ENCODE measurements around the gene SHISAL1. TPM values are rescaled to one million over a fixed set of nuclear protein-coding genes. Genes with fewer than 3 reads are reported as not detected.
"Not testable (repeated sequence)": the region's sequence is repeated elsewhere in the genome, so short reads cannot be mapped to it uniquely, and the experiment has no call there.

Gene SHISAL1
- total and polyA plus RNA-seq, 8 donors: 0.72 to 1.4 (median 0.92) TPM

DNA sequence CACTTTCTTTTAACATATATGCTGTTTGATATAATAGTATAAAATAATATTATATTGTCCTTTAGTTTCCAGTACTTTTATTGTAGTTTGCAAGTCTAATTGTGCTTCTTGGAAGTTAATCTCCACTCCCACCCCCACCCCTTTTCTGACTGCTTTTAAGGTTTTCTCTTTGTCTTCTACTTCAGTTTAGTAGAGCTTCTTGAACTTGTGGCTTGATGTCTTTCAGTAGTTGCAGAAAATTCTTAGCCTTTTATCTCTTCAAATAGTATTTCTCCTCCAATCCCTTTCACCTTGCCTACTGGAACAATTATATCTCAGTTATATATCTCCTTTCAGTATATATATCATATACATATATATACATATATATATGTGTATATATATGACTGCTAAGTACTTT, 75.5 kb downstream of the SHISAL1 start:
- Histone ChIP-seq H3K4me3 (no peak overlapping the region), H3K9me3 (no peaks in the 10 kb centered on the region), H3K36me3 (no peaks in the 10 kb centered on the region), H3K27me3 (peaks cover 0 to 3% of the 10 kb centered on the region in 2 donors), H3K4me1 (no peaks in the 10 kb centered on the region), H3K27ac (no peak overlapping the region)
- intact Hi-C loops (cut with DNase I): no loop called here
- ATAC-seq: no peak
- TF ChIP-seq, protein P1, sequence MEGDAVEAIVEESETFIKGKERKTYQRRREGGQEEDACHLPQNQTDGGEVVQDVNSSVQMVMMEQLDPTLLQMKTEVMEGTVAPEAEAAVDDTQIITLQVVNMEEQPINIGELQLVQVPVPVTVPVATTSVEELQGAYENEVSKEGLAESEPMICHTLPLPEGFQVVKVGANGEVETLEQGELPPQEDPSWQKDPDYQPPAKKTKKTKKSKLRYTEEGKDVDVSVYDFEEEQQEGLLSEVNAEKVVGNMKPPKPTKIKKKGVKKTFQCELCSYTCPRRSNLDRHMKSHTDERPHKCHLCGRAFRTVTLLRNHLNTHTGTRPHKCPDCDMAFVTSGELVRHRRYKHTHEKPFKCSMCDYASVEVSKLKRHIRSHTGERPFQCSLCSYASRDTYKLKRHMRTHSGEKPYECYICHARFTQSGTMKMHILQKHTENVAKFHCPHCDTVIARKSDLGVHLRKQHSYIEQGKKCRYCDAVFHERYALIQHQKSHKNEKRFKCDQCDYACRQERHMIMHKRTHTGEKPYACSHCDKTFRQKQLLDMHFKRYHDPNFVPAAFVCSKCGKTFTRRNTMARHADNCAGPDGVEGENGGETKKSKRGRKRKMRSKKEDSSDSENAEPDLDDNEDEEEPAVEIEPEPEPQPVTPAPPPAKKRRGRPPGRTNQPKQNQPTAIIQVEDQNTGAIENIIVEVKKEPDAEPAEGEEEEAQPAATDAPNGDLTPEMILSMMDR (IDR thresholded peaks at IDR 0.05): no peak
- no peak for DNase-seq

DNA sequence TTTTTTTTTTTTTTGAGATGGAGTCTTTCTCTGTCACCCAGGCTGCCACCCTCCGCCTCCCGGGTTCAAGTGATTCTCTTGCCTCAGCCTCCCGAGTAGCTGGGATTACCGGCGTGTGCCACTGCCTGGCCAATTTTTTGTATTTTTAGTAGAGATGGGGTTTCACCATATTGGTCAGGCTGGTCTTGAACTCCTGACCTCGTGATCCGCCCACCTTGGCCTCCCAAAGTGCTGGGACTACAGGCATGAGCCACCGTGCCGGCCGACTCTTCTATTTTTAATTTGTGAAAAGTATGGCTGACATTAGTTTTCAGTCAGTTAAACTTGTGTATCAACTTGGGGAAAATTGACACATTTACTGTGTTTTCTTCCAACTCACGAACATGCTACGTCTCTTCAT, 78.4 kb downstream of the SHISAL1 start:
- ATAC-seq: not testable (repeated sequence)

DNA sequence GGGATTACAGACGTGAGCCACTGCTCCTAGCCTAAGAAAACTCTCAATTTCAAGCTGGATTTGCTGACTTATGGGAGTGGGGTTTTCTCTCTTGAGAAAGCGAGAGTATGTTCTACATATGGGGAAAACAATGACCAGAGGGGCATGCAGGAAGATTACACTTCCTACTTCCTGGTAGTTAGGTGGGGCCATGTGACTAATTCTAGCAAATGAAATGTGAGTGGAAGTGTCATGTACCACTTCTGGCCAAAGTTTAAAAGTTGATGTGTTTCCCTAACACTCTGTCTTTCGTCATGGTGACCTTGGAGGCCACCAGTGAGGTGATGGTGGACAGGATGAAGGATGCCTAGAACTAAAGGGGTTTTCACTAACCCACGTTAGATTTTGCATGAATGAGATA, 81.5 kb downstream of the SHISAL1 start:
- no peak for ATAC-seq
- H3K9me3 ChIP-seq: peaks cover 0 to 24% of the 10 kb centered on the region in 2 donors
- TF ChIP-seq, protein P1 (IDR thresholded peaks at IDR 0.05): no peak
- H3K27me3 ChIP-seq: no peaks in the 10 kb centered on the region
- H3K27ac ChIP-seq: no peak overlapping the region
- H3K4me3 ChIP-seq: no peak overlapping the region
- intact Hi-C loops (cut with DNase I): no loop called here
- no peak for DNase-seq
- no peaks in the 10 kb centered on the region for H3K4me1 ChIP-seq
- no peaks in the 10 kb centered on the region for H3K36me3 ChIP-seq

More for the DNA sequence above, 78.4 kb downstream of the SHISAL1 start:
- H3K27me3 ChIP-seq; H3K4me1 ChIP-seq; H3K36me3 ChIP-seq; H3K27ac ChIP-seq; intact Hi-C loops (cut with DNase I); DNase-seq; H3K9me3 ChIP-seq; H3K4me3 ChIP-seq: not testable (repeated sequence)

DNA sequence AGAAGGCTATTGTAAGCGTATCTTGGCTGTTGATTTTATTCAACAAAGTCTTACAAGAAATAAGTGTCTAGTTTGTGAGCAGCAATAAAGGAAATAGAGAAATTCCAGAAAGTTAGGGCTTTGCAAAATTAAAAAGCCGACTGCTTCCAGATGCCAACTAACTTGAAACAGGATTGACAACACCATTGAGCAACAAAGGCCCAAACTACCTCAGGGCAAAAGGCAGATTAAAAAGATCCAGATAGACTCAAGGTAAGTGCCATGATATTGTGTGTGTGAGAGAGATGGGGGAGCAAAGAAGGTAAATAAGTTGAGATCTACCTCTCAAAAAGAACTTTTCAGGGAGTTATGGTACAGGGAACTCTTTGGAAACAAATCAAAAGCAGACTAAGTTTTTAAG, 82.9 kb downstream of the SHISAL1 start:
- H3K36me3 ChIP-seq: no peaks in the 10 kb centered on the region
- H3K9me3 ChIP-seq: peaks cover 0 to 24% of the 10 kb centered on the region in 2 donors
- no peaks in the 10 kb centered on the region for H3K4me1 ChIP-seq
- intact Hi-C loops (cut with DNase I): no loop called here
- ATAC-seq (no peak), DNase-seq (no peak)
- H3K27ac ChIP-seq: no peak overlapping the region
- no peak overlapping the region for H3K4me3 ChIP-seq
- H3K27me3 ChIP-seq: peaks cover 0 to 12% of the 10 kb centered on the region in 2 donors
- TF ChIP-seq, protein P1 (IDR thresholded peaks at IDR 0.05): no peak

DNA sequence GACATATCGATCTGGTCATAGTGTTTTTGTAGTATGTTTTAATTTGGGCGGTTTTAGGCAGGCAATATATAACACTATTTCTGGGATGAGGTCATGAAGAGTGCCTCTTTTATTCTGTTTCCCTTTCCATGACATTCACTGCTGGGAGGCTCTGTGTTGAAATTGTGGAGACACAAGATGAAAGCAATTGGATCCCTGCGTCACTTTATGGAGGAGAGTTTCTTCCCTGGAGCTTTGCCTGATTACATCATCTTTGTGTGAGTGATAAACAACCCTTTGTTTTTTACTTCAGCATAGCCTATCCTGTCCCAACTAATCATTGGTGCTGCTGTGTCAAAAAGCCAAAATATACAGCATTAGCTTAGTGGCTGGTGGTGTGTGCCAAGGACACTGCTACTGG, 83.4 kb downstream of the SHISAL1 start:
- TF ChIP-seq, protein P1 (IDR thresholded peaks at IDR 0.05): no peak
- no peak for ATAC-seq
- Histone ChIP-seq H3K27me3 (peaks cover 0 to 12% of the 10 kb centered on the region in 2 donors), H3K4me1 (no peaks in the 10 kb centered on the region), H3K36me3 (no peaks in the 10 kb centered on the region), H3K4me3 (no peak overlapping the region), H3K27ac (no peak overlapping the region), H3K9me3 (peaks cover 0 to 24% of the 10 kb centered on the region in 2 donors)
- intact Hi-C loops (cut with DNase I): no loop called here
- no peak for DNase-seq

GRCh38 chr22:44225812-44226211, 86.9 kb downstream of the SHISAL1 start:
- DNase-seq: no peak
- TF ChIP-seq, protein P1 (IDR thresholded peaks at IDR 0.05): no peak
- H3K4me3 ChIP-seq: no peak overlapping the region
- H3K27me3 ChIP-seq: peaks cover 0 to 24% of the 10 kb centered on the region in 2 donors
- no peak for ATAC-seq
- no peaks in the 10 kb centered on the region for H3K4me1 ChIP-seq
- intact Hi-C loops (cut with DNase I): no loop called here
- no peak overlapping the region for H3K27ac ChIP-seq
- no peaks in the 10 kb centered on the region for H3K36me3 ChIP-seq
- H3K9me3 ChIP-seq: peaks cover 0 to 24% of the 10 kb centered on the region in 2 donors
